Thymus (tissue), 11 donors: Measurements from ENCODE around the gene ADAD1. TPM values are rescaled to one million over a fixed set of nuclear protein-coding genes. Genes with fewer than 3 reads are reported as not detected.
"Not testable (repeated sequence)": the region's sequence is repeated elsewhere in the genome, so short reads cannot be mapped to it uniquely, and the experiment has no call there.

ENCODE experiments used
- DNase-seq, 9 donors: peaks; one replicate each; pipeline ENCODE4 v3.0.0-alpha.2; 2013; ENCODE audit warnings: low spot score in 9 of 9, low read depth in 6 of 9, missing footprints in 1 of 9
- H3K27ac ChIP-seq, 2 donors: one replicate each; pipeline ENCODE4 v1.5.1; 2013; ENCODE audit warnings: control low read depth in 1 of 2, low read depth in 1 of 2, low read length in 1 of 2, mild to moderate bottlenecking in 1 of 2, moderate library complexity in 1 of 2
- H3K27me3 ChIP-seq, 2 donors: one replicate each; pipeline ENCODE4 v1.5.1; 2013; ENCODE audit warnings: low read length in 1 of 2; ENCODE audit not compliant: control insufficient read depth in 2 of 2, insufficient read depth in 1 of 2
- H3K36me3 ChIP-seq, 2 donors: one replicate each; pipeline ENCODE4 v1.5.1; 2013; ENCODE audit warnings: low read length in 1 of 2, mild to moderate bottlenecking in 1 of 2, moderate library complexity in 1 of 2; ENCODE audit not compliant: control insufficient read depth in 2 of 2, insufficient read depth in 2 of 2
- H3K4me1 ChIP-seq, 2 donors: one replicate each; pipeline ENCODE4 v1.5.1; 2013; ENCODE audit warnings: low read length in 2 of 2; ENCODE audit not compliant: control insufficient read depth in 2 of 2, insufficient read depth in 2 of 2
- H3K4me3 ChIP-seq, 2 donors: one replicate each; pipeline ENCODE4 v1.5.1; 2013; ENCODE audit warnings: low read length in 2 of 2, control low read depth in 1 of 2, mild to moderate bottlenecking in 1 of 2
- H3K9me3 ChIP-seq, 2 donors: one replicate each; pipeline ENCODE4 v1.5.1; 2013; ENCODE audit warnings: low read length in 1 of 2, mild to moderate bottlenecking in 1 of 2; ENCODE audit not compliant: control insufficient read depth in 2 of 2, insufficient read depth in 1 of 2
- WGBS: extraction: QIAGEN DNeasy Blood & Tissue Kit; methylation state at CpG from one replicate; pipeline ENCODE4 v1.1.7; 2013; 5-methylcytosine and 5-hydroxymethylcytosine counted together
- polyA plus RNA-seq: library from polyadenylated mRNA; stranded (reverse); fragments of 200-250 nt; gene quantifications from one replicate; pipeline ENCODE4 v1.2.3, GENCODE V29; 2013
- total RNA-seq: library from RNA; stranded (reverse); fragments of 120-200 nt; gene quantifications from one replicate; pipeline ENCODE4 v1.2.4, GENCODE V29; 2013
- donor health status: healthy.

ADAD1 gene
- total and polyA plus RNA-seq, 2 donors: 0.05 to 0.11 TPM

GRCh38 chr4:122364700-122365404, 14.0 kb upstream of the ADAD1 start:
- 93% methylated on average over 18 of the region's 18 CpGs for WGBS
- H3K4me3 ChIP-seq: no peak overlapping the region
- peaks cover 0 to 2% of the 10 kb centered on the region in 2 donors for H3K36me3 ChIP-seq
- no peaks in the 10 kb centered on the region for H3K4me1 ChIP-seq
- peaks cover 0 to 8% of the 10 kb centered on the region in 2 donors for H3K9me3 ChIP-seq
- no peak overlapping the region for H3K27ac ChIP-seq
- peak in 1 of 9 donors; percentile 3 for DNase-seq
- no peaks in the 10 kb centered on the region for H3K27me3 ChIP-seq

GRCh38 chr4:122368786-122369185, 10.0 kb upstream of the ADAD1 start:
- H3K27me3 ChIP-seq, H3K4me3 ChIP-seq, H3K27ac ChIP-seq, DNase-seq, H3K4me1 ChIP-seq, H3K36me3 ChIP-seq, H3K9me3 ChIP-seq: not testable (repeated sequence)
- 80% methylated on average over 3 of the region's 3 CpGs for WGBS

GRCh38 chr4:122377352-122377751, 1.5 kb upstream of the ADAD1 start:
- Histone ChIP-seq H3K27ac (no peak overlapping the region), H3K9me3 (peaks cover 0 to 9% of the 10 kb centered on the region in 2 donors), H3K4me3 (no peak overlapping the region), H3K27me3 (no peaks in the 10 kb centered on the region), H3K36me3 (no peaks in the 10 kb centered on the region), H3K4me1 (no peaks in the 10 kb centered on the region)
- WGBS: 93% methylated on average over 1 of the region's 1 CpG
- no peak for DNase-seq

- peaks cover 0 to 9% of the 10 kb centered on the region in 2 donors for H3K9me3 ChIP-seq
- no peak for DNase-seq
- H3K4me1 ChIP-seq: no peaks in the 10 kb centered on the region
- no peaks in the 10 kb centered on the region for H3K36me3 ChIP-seq
- no peak overlapping the region for H3K27ac ChIP-seq
- H3K4me3 ChIP-seq: no peak overlapping the region
- WGBS: 98% methylated on average over 44 of the region's 44 CpGs
- H3K27me3 ChIP-seq: no peaks in the 10 kb centered on the region
Observed at GRCh38 chr4:122379239-122379638, 428 bp downstream of the ADAD1 start.

- no peaks in the 10 kb centered on the region for H3K4me1 ChIP-seq
- 87% methylated on average over 4 of the region's 4 CpGs for WGBS
- no peaks in the 10 kb centered on the region for H3K27me3 ChIP-seq
- H3K27ac ChIP-seq: no peak overlapping the region
- no peak overlapping the region for H3K4me3 ChIP-seq
- no peak for DNase-seq
- no peaks in the 10 kb centered on the region for H3K36me3 ChIP-seq
- peaks cover 0 to 9% of the 10 kb centered on the region in 2 donors for H3K9me3 ChIP-seq
Observed at GRCh38 chr4:122383341-122383740, 4.5 kb downstream of the ADAD1 start.

- no peak for DNase-seq
- H3K27me3 ChIP-seq: no peaks in the 10 kb centered on the region
- no peak overlapping the region for H3K4me3 ChIP-seq
- no peaks in the 10 kb centered on the region for H3K36me3 ChIP-seq
- 93% methylated on average over 2 of the region's 2 CpGs for WGBS
- H3K9me3 ChIP-seq: peaks cover 0 to 3% of the 10 kb centered on the region in 2 donors
- H3K27ac ChIP-seq: no peak overlapping the region
- H3K4me1 ChIP-seq: no peaks in the 10 kb centered on the region
Observed at GRCh38 chr4:122384245-122384644, 5.4 kb downstream of the ADAD1 start.

- DNase-seq: no peak
- 88% methylated on average over 1 of the region's 1 CpG for WGBS
- Histone ChIP-seq H3K27ac (no peak overlapping the region), H3K4me1 (no peaks in the 10 kb centered on the region), H3K27me3 (no peaks in the 10 kb centered on the region), H3K9me3 (peaks cover 0 to 4% of the 10 kb centered on the region in 2 donors), H3K36me3 (no peaks in the 10 kb centered on the region), H3K4me3 (no peak overlapping the region)
Observed at GRCh38 chr4:122393276-122393675, 14.5 kb downstream of the ADAD1 start.

- Histone ChIP-seq H3K9me3 (no peaks in the 10 kb centered on the region), H3K4me1 (no peaks in the 10 kb centered on the region), H3K27me3 (no peaks in the 10 kb centered on the region), H3K36me3 (no peaks in the 10 kb centered on the region), H3K4me3 (no peak overlapping the region), H3K27ac (no peak overlapping the region)
- WGBS: 75% methylated on average over 3 of the region's 3 CpGs
- no peak for DNase-seq
Observed at GRCh38 chr4:122403861-122404260, 25.1 kb downstream of the ADAD1 start.

GRCh38 chr4:122412547-122412946, 33.7 kb downstream of the ADAD1 start:
- no peaks in the 10 kb centered on the region for H3K4me1 ChIP-seq
- 69% methylated on average over 3 of the region's 3 CpGs for WGBS
- H3K27me3 ChIP-seq: no peaks in the 10 kb centered on the region
- no peak overlapping the region for H3K27ac ChIP-seq
- no peak overlapping the region for H3K4me3 ChIP-seq
- H3K36me3 ChIP-seq: no peaks in the 10 kb centered on the region
- no peak for DNase-seq
- H3K9me3 ChIP-seq: no peaks in the 10 kb centered on the region
